Chondrocyte (in vitro differentiated cells): ENCODE measurements around the gene ABCC12. TPM values are rescaled to one million over a fixed set of nuclear protein-coding genes. Genes with fewer than 3 reads are reported as not detected.

Source experiments
- DNase-seq: peaks from one replicate; pipeline ENCODE4 v3.0.0; 2021; ENCODE audit warnings: mixed read lengths, low spot score
- H3K27ac Mint-ChIP-seq: one replicate; pipeline ENCODE4 v1.8.0; 2021; ENCODE audit warnings: mild to moderate bottlenecking, moderate library complexity, mixed read lengths; ENCODE audit not compliant: unreplicated experiment
- H3K27me3 Mint-ChIP-seq: 2 replicates; pipeline ENCODE4 v1.8.0; 2021; ENCODE audit warnings: low read depth, mixed read lengths
- H3K36me3 Mint-ChIP-seq: 2 replicates; pipeline ENCODE4 v1.8.0; 2021; ENCODE audit warnings: low read depth, mixed read lengths
- H3K4me1 Mint-ChIP-seq: 2 replicates; pipeline ENCODE4 v1.8.0; 2021; ENCODE audit warnings: low read depth, mild to moderate bottlenecking, mixed read lengths
- H3K4me3 Mint-ChIP-seq: one replicate; pipeline ENCODE4 v1.8.0; 2021; ENCODE audit warnings: mild to moderate bottlenecking, moderate library complexity, mixed read lengths; ENCODE audit not compliant: unreplicated experiment
- H3K9me3 Mint-ChIP-seq: 2 replicates; pipeline ENCODE4 v1.8.0; 2021; ENCODE audit warnings: low read depth, mixed read lengths
- long read RNA-seq: library from polyadenylated mRNA; stranded (forward); transcript quantifications from one replicate; pipeline ENCODE4 v2.0.0, GENCODE V29; 2021
- total RNA-seq: library from RNA; stranded (reverse); gene quantifications from 3 replicates; pipeline ENCODE4 v1.2.1, GENCODE V29; 2021
- TF ChIP-seq, protein P1 (sequence below): fragments of 200-600 bp; sonication (generic); IDR thresholded peaks from 2 replicates; pipeline ENCODE4 v1.5.0; 2021; ENCODE audit warnings: antibody characterized with exemption, mild to moderate bottlenecking, moderate library complexity

ABCC12 gene
- total RNA-seq: not detected in 3 replicates
- long read RNA-seq: 0 reads

DNA sequence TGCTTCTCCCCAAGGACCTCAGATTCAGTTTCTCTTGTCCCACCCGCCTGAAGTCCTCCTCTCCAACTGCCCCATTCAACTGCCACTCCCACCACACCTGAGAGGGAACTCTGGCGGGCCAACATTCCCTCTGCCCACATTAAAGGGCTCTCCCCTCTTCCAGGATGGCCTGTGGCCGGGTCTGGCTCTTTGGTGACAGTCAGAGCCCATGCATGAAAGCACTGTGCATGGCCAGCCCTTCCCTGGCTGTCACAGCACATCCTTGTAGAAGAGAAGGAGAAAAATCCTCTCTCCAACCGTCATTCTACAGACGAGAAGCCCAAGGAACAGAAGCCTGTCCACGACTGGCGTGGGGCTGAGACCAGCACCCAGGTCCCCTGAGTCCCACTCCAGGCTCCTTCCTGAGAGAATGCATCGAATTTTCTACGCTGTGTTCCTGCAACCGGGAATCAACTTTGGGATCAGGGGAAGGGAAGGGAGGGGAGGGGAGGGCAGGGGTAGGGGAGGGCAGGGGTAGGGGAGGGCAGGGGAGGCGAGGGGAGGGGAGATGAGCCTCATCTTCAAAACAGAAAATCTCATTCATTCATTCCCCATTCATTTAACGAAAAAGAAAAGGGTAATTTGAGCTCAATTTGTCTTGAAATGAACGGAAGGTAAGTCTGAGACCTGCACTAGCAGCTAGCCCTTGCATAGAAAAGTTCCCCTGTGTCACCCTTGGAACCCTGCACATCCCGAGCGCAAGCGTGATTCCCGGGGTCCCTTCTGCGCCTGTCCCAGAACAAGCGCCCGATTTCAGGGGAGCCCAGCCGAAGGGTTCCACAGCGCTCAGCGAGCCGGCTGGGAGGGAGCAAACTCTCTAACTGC is at the start of gene ABCC12:
TSS of gene ABCC12 (minus strand) at position 68 of the 864 bp plus-strand sequence. CDS start 9,569 bp downstream, outside the sequence.
- H3K27me3 Mint-ChIP-seq: no peaks in the 10 kb centered on the region
- no peak within 1 kb of the TSS for H3K27ac Mint-ChIP-seq
- peaks cover 6% of the 10 kb centered on the region for H3K4me1 Mint-ChIP-seq
- H3K9me3 Mint-ChIP-seq: no peaks in the 10 kb centered on the region
- no peak for DNase-seq
- no peak within 1 kb of the TSS for H3K4me3 Mint-ChIP-seq
- TF ChIP-seq, protein P1, sequence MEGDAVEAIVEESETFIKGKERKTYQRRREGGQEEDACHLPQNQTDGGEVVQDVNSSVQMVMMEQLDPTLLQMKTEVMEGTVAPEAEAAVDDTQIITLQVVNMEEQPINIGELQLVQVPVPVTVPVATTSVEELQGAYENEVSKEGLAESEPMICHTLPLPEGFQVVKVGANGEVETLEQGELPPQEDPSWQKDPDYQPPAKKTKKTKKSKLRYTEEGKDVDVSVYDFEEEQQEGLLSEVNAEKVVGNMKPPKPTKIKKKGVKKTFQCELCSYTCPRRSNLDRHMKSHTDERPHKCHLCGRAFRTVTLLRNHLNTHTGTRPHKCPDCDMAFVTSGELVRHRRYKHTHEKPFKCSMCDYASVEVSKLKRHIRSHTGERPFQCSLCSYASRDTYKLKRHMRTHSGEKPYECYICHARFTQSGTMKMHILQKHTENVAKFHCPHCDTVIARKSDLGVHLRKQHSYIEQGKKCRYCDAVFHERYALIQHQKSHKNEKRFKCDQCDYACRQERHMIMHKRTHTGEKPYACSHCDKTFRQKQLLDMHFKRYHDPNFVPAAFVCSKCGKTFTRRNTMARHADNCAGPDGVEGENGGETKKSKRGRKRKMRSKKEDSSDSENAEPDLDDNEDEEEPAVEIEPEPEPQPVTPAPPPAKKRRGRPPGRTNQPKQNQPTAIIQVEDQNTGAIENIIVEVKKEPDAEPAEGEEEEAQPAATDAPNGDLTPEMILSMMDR: no peak
- H3K36me3 Mint-ChIP-seq: no peaks in the 10 kb centered on the region

DNA sequence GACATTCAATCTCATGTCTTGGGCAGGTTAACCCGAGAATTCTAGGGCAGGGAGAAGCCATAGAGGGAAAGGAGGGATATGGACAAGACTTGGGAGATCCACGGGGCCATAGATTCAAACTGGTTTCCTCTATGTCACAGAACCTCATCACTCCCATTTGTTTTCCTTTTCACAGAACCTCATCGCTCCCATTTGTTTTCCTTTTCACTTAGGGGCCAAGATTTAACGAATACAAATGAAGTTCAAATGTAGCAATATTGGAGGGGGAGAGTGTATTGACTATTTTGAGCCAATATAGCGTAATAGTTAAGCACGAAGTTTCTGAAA is 49.0 kb upstream of the ABCC12 start:
- TF ChIP-seq, protein P1: no peak
- no peaks in the 10 kb centered on the region for H3K4me1 Mint-ChIP-seq
- no peaks in the 10 kb centered on the region for H3K9me3 Mint-ChIP-seq
- H3K36me3 Mint-ChIP-seq: no peaks in the 10 kb centered on the region
- no peak overlapping the region for H3K27ac Mint-ChIP-seq
- DNase-seq: no peak
- H3K27me3 Mint-ChIP-seq: peaks cover 36% of the 10 kb centered on the region
- no peak overlapping the region for H3K4me3 Mint-ChIP-seq

DNA sequence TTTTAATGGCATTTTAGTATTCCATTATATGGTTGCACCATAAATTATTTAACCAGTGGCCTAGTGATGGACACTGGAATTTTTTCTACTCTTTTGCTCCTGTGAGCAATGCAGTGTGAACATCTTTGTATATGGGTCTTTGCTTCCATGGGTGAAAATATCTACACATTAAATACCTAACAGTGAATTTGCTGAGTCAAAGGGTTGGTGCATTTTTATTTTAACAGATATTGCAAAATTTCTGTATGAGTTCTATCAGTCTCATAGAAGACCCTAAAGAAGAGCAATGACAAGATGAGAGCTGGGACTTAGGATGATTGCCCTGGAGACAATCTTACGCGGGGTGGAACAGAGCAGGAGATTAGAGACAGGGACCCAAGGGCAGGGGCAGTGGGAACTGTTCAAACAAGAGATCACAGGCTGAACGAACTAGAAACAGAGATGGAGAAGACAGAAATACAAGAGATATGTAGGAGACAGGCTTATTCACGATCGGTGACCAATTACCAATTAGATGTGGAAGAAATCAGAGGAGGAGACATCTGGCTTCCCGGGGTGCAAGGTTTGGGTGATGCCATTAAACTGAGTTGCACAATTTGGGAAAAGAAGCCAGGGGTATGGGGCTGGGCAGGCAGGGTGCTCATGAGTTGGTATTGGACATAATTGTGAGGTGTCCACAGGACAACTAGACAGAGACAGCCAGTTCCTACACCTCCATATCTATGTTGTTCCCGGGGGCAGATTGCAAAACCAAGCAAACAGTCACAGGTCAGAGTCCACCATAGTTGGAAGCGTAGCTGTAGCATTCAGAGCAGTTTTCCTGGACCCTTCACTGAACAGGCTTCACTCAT is 48.4 kb upstream of the ABCC12 start:
- H3K27me3 Mint-ChIP-seq: peaks cover 36% of the 10 kb centered on the region
- no peaks in the 10 kb centered on the region for H3K4me1 Mint-ChIP-seq
- no peak for DNase-seq
- H3K9me3 Mint-ChIP-seq: no peaks in the 10 kb centered on the region
- H3K4me3 Mint-ChIP-seq: no peak overlapping the region
- H3K36me3 Mint-ChIP-seq: no peaks in the 10 kb centered on the region
- no peak overlapping the region for H3K27ac Mint-ChIP-seq
- TF ChIP-seq, protein P1: no peak

DNA sequence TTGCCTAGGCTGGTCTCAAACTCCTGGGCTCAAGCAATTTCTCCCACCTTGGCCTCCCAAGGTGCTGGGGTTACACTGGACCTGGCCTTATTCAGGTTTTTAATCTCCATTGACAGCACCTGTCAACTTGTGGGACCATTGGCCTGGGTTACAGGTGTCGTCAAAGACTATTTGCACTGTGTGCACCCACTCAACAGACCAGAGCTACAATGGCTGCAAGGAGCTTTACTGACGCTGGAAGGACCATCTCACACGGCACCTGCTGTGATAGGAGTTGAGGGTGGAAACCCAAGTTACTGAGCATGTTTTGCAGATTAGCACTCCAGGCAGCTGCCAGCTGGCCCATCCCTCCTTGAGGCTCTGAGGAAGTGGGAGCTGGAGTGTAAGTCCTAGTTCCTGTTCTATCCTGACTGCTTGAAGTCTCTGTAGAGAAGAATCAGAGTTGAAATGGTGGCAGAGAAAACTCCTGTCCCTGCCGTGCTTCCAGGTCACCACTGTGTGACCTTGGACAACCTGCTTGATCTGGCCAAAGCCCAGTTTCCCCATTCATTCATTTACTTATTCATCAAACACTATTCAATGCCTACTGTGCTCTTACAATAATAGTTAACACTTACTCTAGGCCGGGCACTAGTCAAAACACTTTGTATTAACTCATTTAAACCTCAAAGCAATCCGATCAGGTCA is 45.9 kb upstream of the ABCC12 start:
- peaks cover 19% of the 10 kb centered on the region for H3K27me3 Mint-ChIP-seq
- no peaks in the 10 kb centered on the region for H3K36me3 Mint-ChIP-seq
- H3K27ac Mint-ChIP-seq: no peak overlapping the region
- no peaks in the 10 kb centered on the region for H3K4me1 Mint-ChIP-seq
- H3K9me3 Mint-ChIP-seq: peaks cover 10% of the 10 kb centered on the region
- no peak overlapping the region for H3K4me3 Mint-ChIP-seq
- DNase-seq: no peak
- TF ChIP-seq, protein P1: no peak

DNA sequence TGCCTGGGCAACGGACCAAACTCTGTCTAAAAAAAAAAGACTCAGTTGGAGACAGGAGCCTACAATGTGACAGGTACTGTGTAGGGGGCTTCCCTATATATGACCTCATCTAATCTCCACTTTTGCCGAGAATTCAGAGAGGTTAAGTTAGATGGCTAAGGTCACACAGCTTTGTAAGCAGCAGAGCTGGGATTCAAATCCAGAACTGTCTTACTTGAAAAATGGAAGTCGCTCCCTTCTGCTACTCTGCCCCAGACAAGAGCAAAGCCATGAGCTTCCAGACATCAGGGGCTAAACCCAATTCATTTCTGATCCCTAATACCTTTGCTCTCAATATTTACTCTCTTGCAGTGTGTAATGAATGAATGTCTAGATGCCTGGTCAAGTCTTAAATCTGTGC is 41.5 kb upstream of the ABCC12 start:
- no peaks in the 10 kb centered on the region for H3K36me3 Mint-ChIP-seq
- H3K9me3 Mint-ChIP-seq: peaks cover 10% of the 10 kb centered on the region
- H3K27ac Mint-ChIP-seq: no peak overlapping the region
- DNase-seq: no peak
- no peak overlapping the region for H3K4me3 Mint-ChIP-seq
- H3K4me1 Mint-ChIP-seq: peaks cover 7% of the 10 kb centered on the region
- TF ChIP-seq, protein P1: no peak
- peaks cover 9% of the 10 kb centered on the region for H3K27me3 Mint-ChIP-seq
